ENCODE results near the gene NUDT4. TPM values are rescaled to one million over a fixed set of nuclear protein-coding genes. Genes with fewer than 3 reads are reported as not detected.
"Not testable (repeated sequence)": the region's sequence is repeated elsewhere in the genome, so short reads cannot be mapped to it uniquely, and the experiment has no call there.

The NUDT4 gene
- total RNA-seq, 2 donors from 2014 or later: 103 to 124 TPM

GRCh38 chr12:93415723-93416464, 38.2 kb downstream of the NUDT4 start:
- intact Hi-C loops (cut with DNase I, micrococcal nuclease): no loop called here
- no peak for DNase-seq
- ATAC-seq: no peak

- intact Hi-C loops (cut with DNase I, micrococcal nuclease): no loop called here
- DNase-seq (no peak), ATAC-seq (no peak)
Measured at GRCh38 chr12:93417967-93418480, 40.3 kb downstream of the NUDT4 start.

- DNase-seq: no peak
- peak; percentile 76 for ATAC-seq
- intact Hi-C loops (cut with DNase I, micrococcal nuclease): no loop called here
Measured at GRCh38 chr12:93419388-93420034, 41.8 kb downstream of the NUDT4 start.

- ATAC-seq (no peak), DNase-seq (no peak)
- intact Hi-C loops (cut with DNase I, micrococcal nuclease): no loop called here
Measured at GRCh38 chr12:93422050-93422449, 44.3 kb downstream of the NUDT4 start.

- intact Hi-C loops (cut with DNase I, micrococcal nuclease): no loop called here
- DNase-seq (no peak), ATAC-seq (no peak)
Measured at GRCh38 chr12:93425736-93426411, 48.1 kb downstream of the NUDT4 start.

- peak; percentile 42 for ATAC-seq
- DNase-seq: no peak
- intact Hi-C loops (cut with DNase I, micrococcal nuclease): no loop called here
Measured at GRCh38 chr12:93426412-93426805, 48.7 kb downstream of the NUDT4 start.

- DNase-seq (no peak), ATAC-seq (no peak)
- intact Hi-C loops (cut with DNase I, micrococcal nuclease): no loop called here
Measured at GRCh38 chr12:93427779-93428564, 50.2 kb downstream of the NUDT4 start.

GRCh38 chr12:93429448-93429847, 51.7 kb downstream of the NUDT4 start:
- DNase-seq (no peak), ATAC-seq (no peak)
- intact Hi-C loops (cut with DNase I, micrococcal nuclease): no loop called here

GRCh38 chr12:93429852-93430251, 52.1 kb downstream of the NUDT4 start:
- intact Hi-C loops (cut with DNase I, micrococcal nuclease): no loop called here
- ATAC-seq: no peak

GRCh38 chr12:93430280-93430679, 52.6 kb downstream of the NUDT4 start:
- intact Hi-C loops (cut with DNase I, micrococcal nuclease): no loop called here
- ATAC-seq (no peak), DNase-seq (no peak)

More at GRCh38 chr12:93429852-93430251, 52.1 kb downstream of the NUDT4 start:
- no peak for DNase-seq

GRCh38 chr12:93432031-93432430, 54.3 kb downstream of the NUDT4 start:
- DNase-seq; ATAC-seq; intact Hi-C loops (cut with DNase I, micrococcal nuclease): not testable (repeated sequence)

- no peak for DNase-seq
- intact Hi-C loops (cut with DNase I, micrococcal nuclease): no loop called here
- no peak for ATAC-seq
Measured at GRCh38 chr12:93434256-93434865, 56.6 kb downstream of the NUDT4 start.

- DNase-seq (no peak), ATAC-seq (no peak)
- intact Hi-C loops (cut with DNase I, micrococcal nuclease): no loop called here
Measured at GRCh38 chr12:93438266-93439050, 60.7 kb downstream of the NUDT4 start.

- ATAC-seq (no peak), DNase-seq (no peak)
- intact Hi-C loops (cut with DNase I, micrococcal nuclease): no loop called here
Measured at GRCh38 chr12:93440043-93440835, 62.5 kb downstream of the NUDT4 start.

GRCh38 chr12:93441081-93441616, 63.4 kb downstream of the NUDT4 start:
- intact Hi-C loops (cut with DNase I, micrococcal nuclease): no loop called here
- peak; percentile 48 for ATAC-seq
- DNase-seq: peak; percentile 37 to 69

- intact Hi-C loops (cut with DNase I, micrococcal nuclease): no loop called here
- peak; percentile 88 for ATAC-seq
- DNase-seq: peak; percentile 96 to 98
Measured at GRCh38 chr12:93441617-93442410, 64.1 kb downstream of the NUDT4 start, which contains the start of gene UBE2N. UBE2N (minus strand) TSS chr12:93441947; CDS start chr12:93441884, 63 bp downstream.
